Measurements from ENCODE around the gene ZNF804B.

DNA sequence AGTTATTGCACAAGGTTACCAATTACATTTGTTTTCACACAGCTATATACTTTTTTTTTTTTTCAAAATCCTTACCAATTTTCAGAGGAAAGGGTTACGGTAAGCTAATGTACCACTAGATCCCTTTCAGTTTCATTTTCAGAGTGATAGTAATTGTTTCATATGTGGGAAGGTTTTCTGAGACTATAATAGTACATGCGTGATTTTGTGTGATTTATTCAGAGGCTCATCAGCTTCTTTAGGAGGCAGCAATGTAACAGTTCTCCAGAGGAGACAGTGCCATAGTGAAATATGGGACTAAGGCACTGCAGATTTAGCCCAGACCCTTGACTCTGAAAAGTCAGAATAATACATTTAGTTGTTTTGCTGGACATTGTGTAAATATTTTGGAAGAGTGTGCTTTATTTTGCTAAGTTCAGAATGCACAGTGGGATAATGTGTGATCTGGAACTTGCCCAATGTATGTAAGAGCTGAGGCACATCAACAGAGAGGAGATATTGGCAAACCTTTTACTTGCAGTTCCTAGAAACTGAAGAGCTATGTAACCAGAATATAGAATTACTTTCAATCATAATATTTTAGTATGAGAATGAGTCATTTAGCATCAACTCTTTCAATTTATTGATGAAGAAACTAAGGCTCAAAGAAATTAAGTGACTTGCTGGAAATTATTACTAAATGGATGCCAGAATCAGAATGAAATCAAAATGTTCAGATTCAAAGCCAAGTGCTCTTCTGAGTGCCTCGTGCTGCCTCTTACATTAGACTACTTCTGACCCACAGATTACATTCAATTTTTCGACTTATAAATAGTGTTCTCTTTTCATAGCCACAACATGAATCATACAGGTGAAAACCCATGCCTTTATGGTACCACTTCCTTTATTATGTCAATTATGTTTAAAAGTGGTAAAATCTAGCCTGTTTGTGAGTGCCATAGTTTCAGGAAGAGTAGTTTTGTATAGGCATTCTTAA lies 243.8 kb downstream of the ZNF804B start:
- TF ChIP-seq, protein P1, sequence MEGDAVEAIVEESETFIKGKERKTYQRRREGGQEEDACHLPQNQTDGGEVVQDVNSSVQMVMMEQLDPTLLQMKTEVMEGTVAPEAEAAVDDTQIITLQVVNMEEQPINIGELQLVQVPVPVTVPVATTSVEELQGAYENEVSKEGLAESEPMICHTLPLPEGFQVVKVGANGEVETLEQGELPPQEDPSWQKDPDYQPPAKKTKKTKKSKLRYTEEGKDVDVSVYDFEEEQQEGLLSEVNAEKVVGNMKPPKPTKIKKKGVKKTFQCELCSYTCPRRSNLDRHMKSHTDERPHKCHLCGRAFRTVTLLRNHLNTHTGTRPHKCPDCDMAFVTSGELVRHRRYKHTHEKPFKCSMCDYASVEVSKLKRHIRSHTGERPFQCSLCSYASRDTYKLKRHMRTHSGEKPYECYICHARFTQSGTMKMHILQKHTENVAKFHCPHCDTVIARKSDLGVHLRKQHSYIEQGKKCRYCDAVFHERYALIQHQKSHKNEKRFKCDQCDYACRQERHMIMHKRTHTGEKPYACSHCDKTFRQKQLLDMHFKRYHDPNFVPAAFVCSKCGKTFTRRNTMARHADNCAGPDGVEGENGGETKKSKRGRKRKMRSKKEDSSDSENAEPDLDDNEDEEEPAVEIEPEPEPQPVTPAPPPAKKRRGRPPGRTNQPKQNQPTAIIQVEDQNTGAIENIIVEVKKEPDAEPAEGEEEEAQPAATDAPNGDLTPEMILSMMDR (IDR thresholded peaks at IDR 0.05): no peak
- TF ChIP-seq POLR2A (IDR thresholded peaks at IDR 0.05): no peak

Data from esophagus squamous epithelium (tissue), 4 donors.